SK-N-MC (cell line): ENCODE results near the gene CPZ.

Experiments
- DNase-seq: peaks from one replicate; pipeline ENCODE4 v3.0.0-alpha.2; 2011; ENCODE audit warnings: low read depth, low spot score
- H3K27ac ChIP-seq: fragments of 200-600 bp; sonication (generic); 2 replicates; pipeline ENCODE4 v1.5.1; 2016; ENCODE audit warnings: mixed run types
- H3K36me3 ChIP-seq: fragments of 200-600 bp; sonication (generic); 2 replicates; pipeline ENCODE4 v1.6.1; 2017; ENCODE audit warnings: antibody characterized with exemption, low read length, mixed read lengths; ENCODE audit not compliant: insufficient read depth
- H3K4me3 ChIP-seq: fragments of 200-600 bp; sonication (generic); 2 replicates; pipeline ENCODE4 v1.5.1; 2016
- H3K9ac ChIP-seq: fragments of 200-600 bp; sonication (generic); 2 replicates; pipeline ENCODE4 v1.8.0; 2017; ENCODE audit warnings: mixed run types, mixed read lengths; ENCODE audit not compliant: insufficient read length
- H3K9me3 ChIP-seq: fragments of 200-600 bp; sonication (generic); 2 replicates; pipeline ENCODE4 v1.6.1; 2017; ENCODE audit warnings: low read depth, mild to moderate bottlenecking, antibody characterized with exemption, low read length, moderate library complexity, mixed read lengths
- EZH2 ChIP-seq: fragments of 200-600 bp; sonication (generic); IDR thresholded peaks from one replicate; pipeline ENCODE4 v1.6.1; 2017; ENCODE audit warnings: antibody characterized with exemption
- FOXP2 ChIP-seq: optimal IDR thresholded peaks from 2 replicates; pipeline ENCODE3; 2011; ENCODE audit warnings: mild to moderate bottlenecking, moderate library complexity; ENCODE audit not compliant: insufficient read depth; ENCODE audit errors: extremely low read length, control extremely low read depth
- POLR2AphosphoS5 ChIP-seq: IDR thresholded peaks from 2 replicates; pipeline ENCODE4 v1.6.1; 2012; ENCODE audit warnings: mild to moderate bottlenecking, low read depth, low read length, borderline replicate concordance

CPZ gene

DNA sequence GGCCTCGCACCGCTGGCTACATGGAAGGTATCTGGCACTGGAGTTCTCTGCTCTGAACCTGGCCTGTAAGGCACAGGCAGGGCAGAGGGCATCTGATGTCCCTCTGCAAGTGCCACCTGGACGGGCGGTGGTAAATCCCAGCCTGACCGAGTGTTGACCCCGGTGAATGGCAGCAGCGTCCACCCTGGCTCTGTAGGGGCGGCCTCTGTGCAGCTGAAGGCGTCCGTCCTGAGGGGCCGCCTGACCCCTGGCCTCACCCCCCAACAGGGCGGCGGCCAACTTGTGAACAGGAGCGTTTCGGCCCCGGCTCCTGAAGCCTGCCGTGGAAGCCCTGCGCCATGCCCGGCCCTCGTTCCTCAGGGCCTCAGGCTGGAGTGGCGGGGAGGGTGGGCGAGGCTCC is 51.4 kb downstream of the CPZ start:
- Histone ChIP-seq H3K9ac (no peak overlapping the region), H3K4me3 (no peak overlapping the region), H3K9me3 (no peaks in the 10 kb centered on the region), H3K27ac (no peak overlapping the region), H3K36me3 (no peaks in the 10 kb centered on the region)
- DNase-seq, result no peak
- TF ChIP-seq FOXP2, result no peak
- TF ChIP-seq EZH2, result no peak
- TF ChIP-seq POLR2AphosphoS5, result no peak

DNA sequence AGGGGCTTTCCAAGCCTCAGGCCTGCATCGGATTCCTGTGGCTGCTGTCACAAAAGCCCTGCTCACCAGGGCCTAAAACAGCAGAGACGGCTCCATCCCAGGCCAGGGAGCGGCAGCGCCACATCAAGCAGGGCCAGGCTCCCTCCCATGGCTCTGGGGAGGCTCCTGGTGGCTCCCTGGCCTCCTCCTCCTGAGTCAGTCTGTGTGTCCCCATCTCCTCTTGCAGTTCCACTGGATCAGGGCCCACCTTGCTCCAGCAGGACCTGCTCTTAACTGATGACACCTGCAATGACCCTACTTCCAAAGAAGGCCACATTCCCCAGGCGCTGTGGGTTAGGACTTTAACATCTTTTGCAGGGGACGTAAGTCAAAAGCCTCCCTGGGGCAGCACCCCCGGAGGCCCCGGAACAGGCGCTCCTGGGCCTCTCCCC is 51.9 kb downstream of the CPZ start:
- no peak for DNase-seq
- Histone ChIP-seq H3K9ac (no peak overlapping the region), H3K27ac (no peak overlapping the region), H3K9me3 (no peaks in the 10 kb centered on the region), H3K4me3 (no peak overlapping the region), H3K36me3 (no peaks in the 10 kb centered on the region)
- TF ChIP-seq POLR2AphosphoS5 (no peak), EZH2 (no peak), FOXP2 (no peak)

DNA sequence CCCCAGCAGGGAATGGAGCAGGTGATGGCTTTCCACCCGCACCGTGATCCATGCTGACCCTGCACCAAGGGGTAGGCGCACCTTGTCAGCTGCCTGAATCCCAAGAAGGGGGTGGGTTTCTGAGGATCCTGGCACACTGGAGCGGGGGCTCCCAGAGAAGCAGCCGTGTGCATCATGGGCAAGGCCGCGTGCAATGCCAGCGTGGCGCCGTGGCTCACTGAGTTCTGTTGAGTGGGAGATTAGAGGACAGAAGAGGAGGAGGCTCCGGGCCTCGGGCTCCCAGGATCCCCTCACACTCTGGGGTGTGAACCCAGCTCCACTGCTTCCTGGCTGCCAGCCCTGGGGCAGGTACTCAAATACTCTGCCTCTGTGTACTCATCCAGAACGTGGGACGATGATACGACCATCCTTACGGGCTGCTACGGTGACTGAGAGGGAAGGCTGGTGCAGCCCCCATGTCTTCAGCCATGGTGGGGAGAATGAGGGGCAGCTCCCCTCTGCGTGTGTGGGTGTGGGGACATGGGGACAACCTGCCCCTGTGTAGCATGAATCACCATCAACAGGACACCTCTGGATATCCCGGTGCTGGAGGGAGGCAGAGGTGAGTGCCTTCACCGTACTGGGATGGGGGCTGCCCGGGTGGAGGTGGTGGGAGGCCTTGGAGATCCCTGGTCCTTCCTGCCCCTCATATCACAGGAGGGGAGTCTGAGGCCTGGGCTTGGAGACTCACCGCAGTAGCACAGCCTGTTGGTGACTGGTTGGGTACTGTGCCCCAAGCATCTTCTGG is 52.6 kb downstream of the CPZ start:
- TF ChIP-seq EZH2 (no peak), FOXP2 (no peak), POLR2AphosphoS5 (no peak)
- H3K27ac ChIP-seq, result no peak overlapping the region
- no peaks in the 10 kb centered on the region for H3K9me3 ChIP-seq
- no peak overlapping the region for H3K9ac ChIP-seq
- H3K36me3 ChIP-seq, result no peaks in the 10 kb centered on the region
- H3K4me3 ChIP-seq, result no peak overlapping the region
- no peak for DNase-seq

DNA sequence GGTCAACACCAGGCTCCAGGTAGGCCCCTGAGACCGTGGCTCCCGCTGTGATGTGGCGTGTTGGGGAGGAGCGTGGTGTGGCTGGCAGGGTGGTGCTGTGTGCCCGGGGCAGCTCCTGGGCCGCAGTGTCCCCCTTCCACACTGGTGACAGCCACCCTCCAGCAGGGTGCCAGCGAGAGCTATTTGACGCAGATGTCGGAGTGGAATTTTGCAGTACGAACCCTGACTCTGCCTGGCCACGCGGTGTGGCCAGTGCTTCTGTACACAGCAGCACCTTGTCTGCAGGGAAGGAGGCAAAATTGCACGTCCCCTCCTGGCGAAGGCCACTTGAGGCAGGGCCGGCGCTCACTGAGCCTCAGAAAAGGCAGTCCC is 53.2 kb downstream of the CPZ start:
- no peak overlapping the region for H3K27ac ChIP-seq
- TF ChIP-seq FOXP2, result no peak
- no peak for TF ChIP-seq EZH2
- TF ChIP-seq POLR2AphosphoS5, result no peak
- DNase-seq, result no peak
- H3K36me3 ChIP-seq, result no peaks in the 10 kb centered on the region
- no peak overlapping the region for H3K4me3 ChIP-seq
- no peak overlapping the region for H3K9ac ChIP-seq
- no peaks in the 10 kb centered on the region for H3K9me3 ChIP-seq

DNA sequence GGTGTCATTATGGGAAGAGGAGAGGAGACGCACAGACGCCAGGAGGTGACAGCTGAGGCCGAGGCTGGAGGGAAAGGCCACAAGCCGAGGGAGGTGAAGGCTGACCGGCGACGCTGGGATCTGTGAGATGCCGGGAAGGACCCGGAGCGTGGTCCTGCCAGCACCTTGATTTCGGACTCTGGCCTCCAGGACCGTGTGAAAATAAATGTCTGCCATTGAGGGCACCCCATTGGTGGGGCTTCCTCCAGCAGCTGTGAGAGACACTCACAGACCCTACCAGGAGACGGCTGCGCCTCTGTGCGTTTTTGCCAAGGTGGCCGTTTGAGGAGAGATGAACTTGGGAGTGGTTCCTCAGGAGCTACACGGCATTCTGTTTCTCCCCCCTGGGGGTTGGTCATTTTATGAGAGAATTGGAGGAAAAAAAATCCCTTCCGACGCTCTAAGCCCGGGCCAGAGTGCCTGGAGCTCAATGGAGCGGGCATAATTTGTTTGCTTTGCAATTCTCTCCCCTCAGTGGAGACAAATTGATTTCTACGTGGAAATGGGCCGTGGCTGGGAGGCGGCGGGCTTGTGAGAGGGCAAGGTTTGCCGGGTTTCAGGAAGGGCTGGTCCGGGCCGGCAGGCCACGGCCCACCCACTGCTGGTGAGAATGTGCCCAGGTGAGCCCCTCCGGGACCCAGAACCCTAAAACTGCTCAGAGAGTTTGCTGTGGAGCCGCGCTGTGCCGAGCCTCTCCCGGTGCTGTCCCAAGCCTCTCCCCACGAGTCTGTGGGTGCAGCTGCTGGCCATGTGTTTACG is 53.9 kb downstream of the CPZ start:
- no peak overlapping the region for H3K4me3 ChIP-seq
- no peaks in the 10 kb centered on the region for H3K36me3 ChIP-seq
- H3K9ac ChIP-seq, result no peak overlapping the region
- H3K27ac ChIP-seq, result no peak overlapping the region
- TF ChIP-seq EZH2 (no peak), POLR2AphosphoS5 (no peak), FOXP2 (no peak)
- H3K9me3 ChIP-seq, result no peaks in the 10 kb centered on the region
- no peak for DNase-seq

DNA sequence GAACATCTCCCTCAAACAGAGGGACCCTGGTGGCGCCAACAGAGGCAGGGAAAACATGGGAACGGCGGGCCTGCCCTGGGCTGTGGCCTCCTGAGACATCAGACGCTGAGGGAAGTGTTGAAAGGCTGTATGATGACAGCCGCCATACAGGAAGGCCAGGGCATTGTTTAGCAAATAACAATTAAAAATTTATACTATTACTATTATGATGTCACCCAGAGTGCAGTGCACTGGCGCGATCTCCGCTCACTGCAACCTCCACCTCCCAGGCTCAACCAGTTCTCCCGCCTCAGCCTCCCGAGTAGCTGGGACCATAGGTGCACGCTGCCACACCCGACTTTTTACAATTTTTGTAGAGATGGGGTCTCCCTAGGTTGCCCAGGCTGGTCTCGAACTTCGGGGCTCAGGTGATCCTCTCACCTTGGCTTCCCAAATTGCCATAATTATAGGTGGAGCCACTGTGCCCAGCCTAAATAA is 54.6 kb downstream of the CPZ start:
- TF ChIP-seq POLR2AphosphoS5, result no peak
- H3K9me3 ChIP-seq, result no peaks in the 10 kb centered on the region
- no peak for DNase-seq
- H3K36me3 ChIP-seq, result no peaks in the 10 kb centered on the region
- H3K9ac ChIP-seq, result no peak overlapping the region
- no peak overlapping the region for H3K27ac ChIP-seq
- H3K4me3 ChIP-seq, result no peak overlapping the region

DNA sequence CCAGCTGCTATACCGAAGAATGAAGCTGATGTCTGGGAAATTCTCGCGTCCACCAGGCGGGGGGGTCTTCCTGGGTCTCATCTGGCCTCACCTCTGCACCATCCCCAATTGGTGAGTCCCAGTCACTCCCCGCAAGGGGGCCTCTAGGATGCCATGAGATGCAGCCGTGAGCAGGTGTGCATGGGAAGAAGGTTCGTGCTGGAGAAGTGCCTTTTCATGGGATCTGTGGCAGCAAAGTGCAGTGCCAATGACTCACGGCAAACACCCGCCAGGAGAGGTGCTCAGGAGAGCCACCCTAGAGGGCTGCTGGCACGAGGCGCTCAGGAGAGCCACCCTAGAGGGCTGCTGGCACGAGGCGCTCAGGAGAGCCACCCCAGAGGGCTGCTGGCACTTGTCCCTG is 55.1 kb downstream of the CPZ start:
- no peaks in the 10 kb centered on the region for H3K9me3 ChIP-seq

DNA sequence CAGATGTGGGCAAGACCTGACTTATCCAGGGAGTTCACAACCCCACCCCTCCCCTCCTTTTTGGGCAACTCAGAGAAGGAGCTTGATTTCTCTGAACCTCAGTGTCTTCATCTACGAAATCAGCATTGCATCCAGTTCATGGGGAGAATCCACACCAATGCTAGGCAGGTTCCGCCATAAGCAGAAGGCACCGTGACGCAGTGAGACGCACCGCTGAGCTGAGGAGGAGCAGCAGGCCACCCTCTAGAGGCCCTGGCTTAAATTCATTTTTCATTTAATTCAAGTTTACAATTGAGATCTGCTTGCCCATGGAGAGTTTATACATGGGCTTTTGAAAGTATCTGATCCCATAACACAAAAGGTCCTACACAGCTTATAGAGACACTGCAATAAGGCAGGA is 55.7 kb downstream of the CPZ start:
- Histone ChIP-seq H3K9ac (no peak overlapping the region), H3K4me3 (no peak overlapping the region), H3K9me3 (no peaks in the 10 kb centered on the region), H3K36me3 (no peaks in the 10 kb centered on the region), H3K27ac (no peak overlapping the region)
- DNase-seq, result no peak
- TF ChIP-seq FOXP2 (no peak), EZH2 (no peak), POLR2AphosphoS5 (no peak)

More for the DNA sequence above, 55.1 kb downstream of the CPZ start:
- TF ChIP-seq POLR2AphosphoS5 (no peak), EZH2 (no peak), FOXP2 (no peak)
- no peaks in the 10 kb centered on the region for H3K36me3 ChIP-seq
- H3K27ac ChIP-seq, result no peak overlapping the region
- no peak overlapping the region for H3K9ac ChIP-seq
- DNase-seq, result no peak
- H3K4me3 ChIP-seq, result no peak overlapping the region
